CD4-positive, CD25-positive, alpha-beta regulatory T cell (primary cell): Measurements from ENCODE around the gene A2ML1. TPM values are rescaled to one million over a fixed set of nuclear protein-coding genes. Genes with fewer than 3 reads are reported as not detected.
"Not testable (repeated sequence)": the region's sequence is repeated elsewhere in the genome, so short reads cannot be mapped to it uniquely, and the experiment has no call there.

Experiments
- ATAC-seq, 2 donors: fragments of 150-1000 bp; cut with Tn5 transposase; one replicate each; pipeline ENCODE4 v1.10.0; 2021; ENCODE audit warnings: low read depth in 2 of 2, moderate number of reproducible peaks in 2 of 2, moderate library complexity in 1 of 2
- DNase-seq, 3 donors: peaks; one replicate each; pipeline versions ENCODE4 v3.0.0 to v3.0.0-alpha.2; 2012 to 2022; ENCODE audit warnings: mixed read lengths in 1 of 3
- H3K27ac ChIP-seq: one replicate; pipeline ENCODE4 v1.7.0; 2013; ENCODE audit warnings: mild to moderate bottlenecking, low read length; ENCODE audit not compliant: insufficient read depth, poor library complexity, severe bottlenecking
- H3K27me3 ChIP-seq: one replicate; pipeline ENCODE4 v1.7.0; 2013; ENCODE audit warnings: low read length; ENCODE audit not compliant: control insufficient read depth, insufficient read depth
- H3K36me3 ChIP-seq: one replicate; pipeline ENCODE4 v1.7.0; 2013; ENCODE audit warnings: mild to moderate bottlenecking, low read length, moderate library complexity; ENCODE audit not compliant: control insufficient read depth, insufficient read depth
- H3K4me1 ChIP-seq: 2 replicates; pipeline ENCODE4 v1.7.0; 2013; ENCODE audit warnings: mild to moderate bottlenecking, low read length; ENCODE audit not compliant: insufficient read depth, control insufficient read depth, poor library complexity, severe bottlenecking
- H3K4me3 ChIP-seq: one replicate; pipeline ENCODE4 v1.7.0; 2013; ENCODE audit warnings: low read depth, mild to moderate bottlenecking, low read length, moderate library complexity
- H3K9me3 ChIP-seq, 2 experiments: 1 replicate in 1 of 2; 2 replicates in 1 of 2; pipeline ENCODE4 v1.7.0; 2013; ENCODE audit warnings: low read length in 2 of 2, mild to moderate bottlenecking in 1 of 2, moderate library complexity in 1 of 2; ENCODE audit not compliant: control insufficient read depth in 2 of 2
- H3K27ac Mint-ChIP-seq, 3 donors: one replicate each; pipeline ENCODE4 v1.8.0; 2020 to 2022; ENCODE audit warnings: mild to moderate bottlenecking in 3 of 3, mixed read lengths in 3 of 3, moderate library complexity in 2 of 3
- H3K27me3 Mint-ChIP-seq: one replicate; pipeline ENCODE4 v1.8.0; 2022; ENCODE audit warnings: mild to moderate bottlenecking, mixed read lengths
- H3K36me3 Mint-ChIP-seq: one replicate; pipeline ENCODE4 v1.8.0; 2020; ENCODE audit warnings: mixed read lengths
- H3K4me1 Mint-ChIP-seq, 4 donors: one replicate each; pipeline ENCODE4 v1.8.0; 2020 to 2022; ENCODE audit warnings: mixed read lengths in 4 of 4, mild to moderate bottlenecking in 1 of 4
- H3K4me3 Mint-ChIP-seq, 4 donors: one replicate each; pipeline ENCODE4 v1.8.0; 2020 to 2022; ENCODE audit warnings: mild to moderate bottlenecking in 4 of 4, mixed read lengths in 4 of 4, moderate library complexity in 3 of 4
- H3K9me3 Mint-ChIP-seq, 7 donors: one replicate each; pipeline ENCODE4 v1.8.0; 2020 to 2022; ENCODE audit warnings: mixed read lengths in 7 of 7, mild to moderate bottlenecking in 3 of 7, moderate library complexity in 2 of 7
- polyA plus RNA-seq, 4 donors: library from polyadenylated mRNA; unstranded; fragments of 300-500 nt; fragmentation: Illumina TruSeq; gene quantifications; one replicate each; pipeline ENCODE4 v1.2.3, GENCODE V29; 2021
- total RNA-seq: library from RNA; stranded (reverse); gene quantifications from one replicate; pipeline ENCODE4 v1.2.3, GENCODE V29; 2022

The A2ML1 gene
- total and polyA plus RNA-seq, 5 donors from 2014 or later, result not detected

DNA sequence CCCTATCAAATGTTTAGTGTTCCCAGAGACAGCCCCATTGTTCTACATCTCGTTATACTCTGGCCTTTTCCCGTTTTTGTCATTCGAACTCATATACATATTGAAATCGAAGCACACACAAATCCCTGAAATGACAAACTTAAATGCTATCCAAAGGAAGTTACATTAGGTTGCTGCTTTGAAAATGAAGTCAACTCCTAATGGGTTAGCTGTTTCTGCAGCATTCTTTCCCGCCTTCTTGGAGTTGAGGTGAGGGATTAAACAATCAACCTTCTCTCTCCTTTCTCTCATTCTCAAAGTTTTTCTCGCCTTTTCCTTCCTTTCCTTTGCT, 91.2 kb downstream of the A2ML1 start:
- Mint-ChIP-seq H3K27ac (peak overlapping the region; percentile 60 to 96 (median 96)), H3K27me3 (no peaks in the 10 kb centered on the region), H3K4me3 (peak overlapping the region; percentile 87 to 95 (median 93)), H3K36me3 (peaks cover 3% of the 10 kb centered on the region), H3K4me1 (peaks cover 0 to 18% (median 13%) of the 10 kb centered on the region in 4 donors), H3K9me3 (no peaks in the 10 kb centered on the region)
- DNase-seq (no peak), ATAC-seq (no peak)
- peak overlapping the region; percentile 86 for H3K27ac ChIP-seq
- H3K27me3 ChIP-seq, result no peaks in the 10 kb centered on the region
- peaks cover 29% of the 10 kb centered on the region for H3K4me1 ChIP-seq
- H3K4me3 ChIP-seq, result peak overlapping the region; percentile 74
- H3K9me3 ChIP-seq, result no peaks in the 10 kb centered on the region
- H3K36me3 ChIP-seq, result peaks cover 2% of the 10 kb centered on the region

DNA sequence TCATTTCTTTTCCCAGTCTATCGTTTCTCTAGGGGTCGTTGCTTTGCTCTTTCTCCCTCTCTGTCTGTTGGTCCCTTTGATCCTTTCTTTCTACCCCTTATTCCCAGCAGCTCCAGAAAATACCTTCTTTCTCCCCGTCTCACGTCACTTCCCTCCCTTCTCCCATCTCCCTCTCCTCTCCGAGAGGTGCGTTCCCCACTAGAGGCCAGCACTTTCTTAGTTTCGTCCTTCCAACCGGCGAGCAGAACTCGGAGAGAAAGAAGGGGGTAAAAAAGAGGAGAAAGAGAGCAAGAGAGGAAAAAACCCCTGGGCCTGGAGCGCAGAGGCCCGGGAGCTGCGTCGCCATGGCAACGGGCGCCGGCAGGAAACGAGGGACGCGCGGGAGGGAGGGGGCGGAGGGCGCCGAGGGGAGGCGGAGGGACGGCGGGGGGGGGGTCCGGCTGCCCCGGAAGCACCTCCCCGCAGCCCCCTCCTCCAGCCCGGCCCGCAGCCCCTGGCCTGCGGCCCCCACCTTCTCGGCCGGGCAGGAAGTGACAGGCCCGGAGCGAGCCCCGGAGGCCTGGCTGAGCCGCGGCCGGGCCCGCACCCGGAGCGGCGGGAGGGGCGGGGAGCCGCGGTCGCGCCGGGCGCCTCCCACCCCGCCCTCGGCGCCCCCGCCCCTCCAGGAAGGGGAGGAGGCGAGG, 91.8 kb downstream of the A2ML1 start, which contains the start of gene PHC1:
Gene PHC1 (plus strand): TSS at position 477 of the 683 bp plus-strand sequence. CDS start 3,169 bp downstream, outside the sequence.
- not testable (repeated sequence) for H3K36me3 ChIP-seq
- H3K27ac ChIP-seq, result peak within 1 kb of the TSS; percentile 86
- H3K4me3 Mint-ChIP-seq, result peak within 1 kb of the TSS; percentile 87 to 95 (median 93)

DNA sequence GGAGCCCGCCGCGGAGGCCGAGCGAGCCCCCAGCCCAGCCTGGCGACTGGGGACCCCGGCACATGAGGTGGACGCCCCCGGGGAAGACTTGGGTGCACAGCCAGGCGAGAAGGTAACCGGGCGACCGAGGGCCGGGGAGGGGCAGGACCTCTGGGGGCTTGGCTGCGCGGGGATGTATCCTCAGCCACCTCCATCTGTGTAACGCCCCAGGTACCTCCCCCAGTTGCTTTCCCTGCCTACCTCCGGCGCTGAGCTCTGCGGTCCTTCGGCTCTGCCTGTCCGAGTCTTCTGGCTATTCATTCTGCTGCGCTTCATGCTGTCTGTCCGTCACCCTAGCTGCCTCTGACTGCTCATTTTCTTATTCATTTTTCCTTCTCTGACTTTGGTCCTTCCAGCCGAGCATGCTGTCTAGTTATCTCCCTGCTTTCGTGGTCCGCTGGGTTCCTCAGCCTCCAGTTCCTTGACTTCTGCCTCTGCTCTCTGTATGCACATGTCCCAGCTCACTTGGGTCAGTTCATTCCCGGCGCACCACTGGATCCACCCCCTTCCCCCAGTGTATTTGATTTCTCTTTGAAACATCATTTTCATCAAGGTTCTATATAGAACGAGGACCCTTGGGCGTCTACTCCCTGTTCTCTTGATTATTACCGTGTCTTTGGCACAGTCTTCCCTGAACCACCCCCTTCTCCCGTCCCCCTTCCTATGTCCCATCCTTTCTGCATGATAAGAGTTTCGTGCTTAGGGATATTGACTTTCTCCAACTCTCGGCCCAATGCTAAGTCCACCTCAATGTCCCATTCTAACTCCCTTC, 92.5 kb downstream of the A2ML1 start:
- Histone ChIP-seq H3K4me1 (peaks cover 29% of the 10 kb centered on the region), H3K27ac (peak overlapping the region; percentile 37), H3K36me3 (peaks cover 8% of the 10 kb centered on the region), H3K4me3 (peak overlapping the region; percentile 94), H3K27me3 (no peaks in the 10 kb centered on the region), H3K9me3 (no peaks in the 10 kb centered on the region)
- Mint-ChIP-seq H3K4me3 (no peak overlapping the region), H3K36me3 (peaks cover 6% of the 10 kb centered on the region), H3K9me3 (no peaks in the 10 kb centered on the region), H3K27me3 (no peaks in the 10 kb centered on the region), H3K4me1 (peaks cover 0 to 18% (median 13%) of the 10 kb centered on the region in 4 donors), H3K27ac (no peak overlapping the region)
- ATAC-seq, result peak; percentile 73 to 79
- peak; percentile 58 to 73 (median 61) for DNase-seq

More for the DNA sequence above, 91.8 kb downstream of the A2ML1 start, which contains the start of gene PHC1:
- not testable (repeated sequence) for H3K27me3 Mint-ChIP-seq, H3K27me3 ChIP-seq, H3K9me3 Mint-ChIP-seq, H3K9me3 ChIP-seq, H3K36me3 Mint-ChIP-seq
- ATAC-seq (peak; percentile 68), DNase-seq (peak; percentile 68 to 80 (median 79))
- Histone ChIP-seq H3K4me3 (peak within 1 kb of the TSS; percentile 94), H3K4me1 (peaks cover 29% of the 10 kb centered on the region)
- peak within 1 kb of the TSS; percentile 60 to 96 (median 96) for H3K27ac Mint-ChIP-seq
- H3K4me1 Mint-ChIP-seq, result peaks cover 0 to 18% (median 13%) of the 10 kb centered on the region in 4 donors

DNA sequence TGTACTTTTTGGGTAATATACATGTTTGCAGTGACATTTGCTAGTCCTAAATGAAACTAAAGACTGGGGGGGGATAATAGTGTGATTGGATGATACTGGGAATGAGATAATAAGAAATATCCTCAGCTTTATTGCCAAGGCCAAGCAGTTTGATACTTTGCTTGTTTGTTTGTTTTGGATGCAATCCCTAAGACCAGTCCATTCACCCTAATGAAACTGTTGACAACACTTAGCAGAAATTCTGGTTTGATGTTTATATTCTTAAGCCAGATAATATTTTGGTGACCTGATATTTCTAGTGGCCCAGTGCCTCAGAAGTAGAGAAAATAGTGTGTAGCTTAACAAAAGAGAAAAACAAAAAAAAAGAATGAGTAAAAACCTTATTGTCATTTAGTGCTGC, 93.7 kb downstream of the A2ML1 start:
- no peak overlapping the region for H3K4me3 Mint-ChIP-seq
- peaks cover 14% of the 10 kb centered on the region for H3K36me3 ChIP-seq
- no peaks in the 10 kb centered on the region for H3K27me3 ChIP-seq
- H3K27ac Mint-ChIP-seq, result no peak overlapping the region
- H3K4me1 ChIP-seq, result peaks cover 29% of the 10 kb centered on the region
- H3K9me3 ChIP-seq, result no peaks in the 10 kb centered on the region
- H3K36me3 Mint-ChIP-seq, result peaks cover 12% of the 10 kb centered on the region
- no peaks in the 10 kb centered on the region for H3K9me3 Mint-ChIP-seq
- no peaks in the 10 kb centered on the region for H3K27me3 Mint-ChIP-seq
- peak overlapping the region; percentile 94 for H3K4me3 ChIP-seq
- ATAC-seq (no peak), DNase-seq (no peak)
- H3K27ac ChIP-seq, result no peak overlapping the region
- H3K4me1 Mint-ChIP-seq, result peaks cover 0 to 18% (median 13%) of the 10 kb centered on the region in 4 donors

DNA sequence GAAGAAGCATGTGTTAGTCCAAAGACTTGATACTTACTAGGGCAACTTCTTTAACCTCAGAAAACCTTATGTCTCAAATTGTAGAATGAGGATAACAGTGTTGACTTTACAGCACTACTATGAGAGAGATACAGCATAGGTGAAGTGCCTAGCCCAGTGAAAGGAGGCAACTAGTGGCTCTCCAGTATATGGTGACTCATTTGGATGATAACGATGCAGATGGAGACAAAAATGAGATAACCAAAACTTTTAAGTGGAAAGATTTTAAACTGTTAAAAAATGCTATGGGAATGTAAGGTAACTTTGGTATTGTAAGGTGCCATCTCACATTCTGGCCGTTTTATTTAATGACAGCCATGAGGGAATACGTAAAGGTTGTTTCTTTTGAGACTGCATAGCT, 94.6 kb downstream of the A2ML1 start:
- no peaks in the 10 kb centered on the region for H3K27me3 Mint-ChIP-seq
- Histone ChIP-seq H3K4me3 (no peak overlapping the region), H3K27me3 (no peaks in the 10 kb centered on the region), H3K27ac (no peak overlapping the region), H3K36me3 (peaks cover 22% of the 10 kb centered on the region), H3K4me1 (peaks cover 29% of the 10 kb centered on the region), H3K9me3 (no peaks in the 10 kb centered on the region)
- no peak for ATAC-seq
- H3K27ac Mint-ChIP-seq, result no peak overlapping the region
- no peak overlapping the region for H3K4me3 Mint-ChIP-seq
- DNase-seq, result no peak
- peaks cover 0 to 17% (median 13%) of the 10 kb centered on the region in 4 donors for H3K4me1 Mint-ChIP-seq
- H3K36me3 Mint-ChIP-seq, result peaks cover 16% of the 10 kb centered on the region
- no peaks in the 10 kb centered on the region for H3K9me3 Mint-ChIP-seq

DNA sequence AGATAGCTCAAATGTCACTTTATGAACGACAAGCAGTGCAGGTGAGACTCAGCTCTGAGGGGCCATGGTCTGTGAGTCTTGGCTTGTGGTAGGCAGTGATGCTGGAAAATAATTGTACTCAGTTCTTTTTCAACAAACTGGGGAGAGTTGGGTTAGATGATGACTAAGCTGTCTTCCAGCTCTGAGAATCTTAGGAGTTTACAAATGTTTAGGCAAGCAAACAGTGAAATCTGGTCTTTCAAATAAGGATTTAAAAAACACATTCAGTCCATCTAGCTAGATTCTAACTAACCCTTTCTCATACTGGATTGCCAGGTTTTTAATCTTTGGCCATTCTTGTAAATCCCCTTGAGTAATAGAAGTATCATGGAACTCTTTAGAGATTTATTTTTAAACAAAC, 95.3 kb downstream of the A2ML1 start:
- Mint-ChIP-seq H3K27ac (no peak overlapping the region), H3K4me1 (peaks cover 0 to 15% (median 11%) of the 10 kb centered on the region in 4 donors), H3K27me3 (no peaks in the 10 kb centered on the region), H3K36me3 (peaks cover 22% of the 10 kb centered on the region), H3K9me3 (peaks cover 0 to 2% (median 0%) of the 10 kb centered on the region in 7 donors), H3K4me3 (no peak overlapping the region)
- DNase-seq (no peak), ATAC-seq (no peak)
- Histone ChIP-seq H3K27ac (no peak overlapping the region), H3K27me3 (no peaks in the 10 kb centered on the region), H3K9me3 (no peaks in the 10 kb centered on the region), H3K4me1 (peaks cover 26% of the 10 kb centered on the region), H3K36me3 (peaks cover 28% of the 10 kb centered on the region), H3K4me3 (no peak overlapping the region)

DNA sequence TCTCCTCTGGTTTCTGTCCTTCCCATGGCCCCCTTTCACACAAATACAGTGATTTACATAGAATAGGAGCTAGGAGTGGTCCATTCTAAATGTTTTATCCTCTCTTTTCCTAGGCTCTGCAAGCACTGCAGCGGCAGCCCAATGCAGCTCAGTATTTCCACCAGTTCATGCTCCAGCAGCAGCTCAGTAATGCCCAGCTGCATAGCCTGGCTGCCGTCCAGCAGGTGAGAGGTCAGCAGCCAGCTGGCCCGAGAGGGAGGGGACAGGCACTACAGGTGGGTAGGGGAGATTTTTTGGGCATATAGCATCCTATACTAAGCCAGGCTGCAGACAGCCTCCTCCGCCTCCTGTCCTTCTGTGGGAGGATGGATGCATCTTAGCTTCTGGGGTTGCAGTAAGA, 97.2 kb downstream of the A2ML1 start:
- not testable (repeated sequence) for DNase-seq, H3K4me1 Mint-ChIP-seq, ATAC-seq, H3K27me3 Mint-ChIP-seq, H3K27ac ChIP-seq, H3K9me3 Mint-ChIP-seq, H3K4me3 ChIP-seq, H3K4me3 Mint-ChIP-seq, H3K27ac Mint-ChIP-seq, H3K9me3 ChIP-seq, H3K27me3 ChIP-seq
- Histone ChIP-seq H3K36me3 (peaks cover 35% of the 10 kb centered on the region), H3K4me1 (peaks cover 18% of the 10 kb centered on the region)
- peaks cover 31% of the 10 kb centered on the region for H3K36me3 Mint-ChIP-seq
